ENCODE results near the gene ARHGAP31.
"Not testable (repeated sequence)": the region's sequence is repeated elsewhere in the genome, so short reads cannot be mapped to it uniquely, and the experiment has no call there.

Gene ARHGAP31

DNA sequence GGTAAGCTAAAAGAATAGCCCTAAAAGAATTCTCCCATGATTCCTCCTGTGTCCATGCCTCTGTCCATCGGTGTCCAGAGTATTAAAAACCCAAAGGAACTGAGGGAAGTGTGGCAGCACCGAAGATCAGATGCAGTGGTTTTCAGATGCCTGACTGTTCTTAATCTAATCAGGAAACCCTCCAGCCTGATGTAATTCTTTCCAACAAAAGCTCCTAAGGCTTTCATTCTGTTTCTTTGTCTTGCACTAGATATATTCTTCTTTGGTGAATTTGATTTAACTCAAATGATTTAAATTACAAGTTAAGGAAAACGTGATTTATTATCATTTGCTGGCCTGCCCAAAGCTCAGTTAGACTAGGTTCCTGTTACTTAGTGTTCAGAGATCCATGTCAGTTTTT lies 71.2 kb downstream of the ARHGAP31 start:
- TF ChIP-seq, protein P1, sequence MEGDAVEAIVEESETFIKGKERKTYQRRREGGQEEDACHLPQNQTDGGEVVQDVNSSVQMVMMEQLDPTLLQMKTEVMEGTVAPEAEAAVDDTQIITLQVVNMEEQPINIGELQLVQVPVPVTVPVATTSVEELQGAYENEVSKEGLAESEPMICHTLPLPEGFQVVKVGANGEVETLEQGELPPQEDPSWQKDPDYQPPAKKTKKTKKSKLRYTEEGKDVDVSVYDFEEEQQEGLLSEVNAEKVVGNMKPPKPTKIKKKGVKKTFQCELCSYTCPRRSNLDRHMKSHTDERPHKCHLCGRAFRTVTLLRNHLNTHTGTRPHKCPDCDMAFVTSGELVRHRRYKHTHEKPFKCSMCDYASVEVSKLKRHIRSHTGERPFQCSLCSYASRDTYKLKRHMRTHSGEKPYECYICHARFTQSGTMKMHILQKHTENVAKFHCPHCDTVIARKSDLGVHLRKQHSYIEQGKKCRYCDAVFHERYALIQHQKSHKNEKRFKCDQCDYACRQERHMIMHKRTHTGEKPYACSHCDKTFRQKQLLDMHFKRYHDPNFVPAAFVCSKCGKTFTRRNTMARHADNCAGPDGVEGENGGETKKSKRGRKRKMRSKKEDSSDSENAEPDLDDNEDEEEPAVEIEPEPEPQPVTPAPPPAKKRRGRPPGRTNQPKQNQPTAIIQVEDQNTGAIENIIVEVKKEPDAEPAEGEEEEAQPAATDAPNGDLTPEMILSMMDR (IDR thresholded peaks at IDR 0.05; ENCODE audit: low read depth, low read length, missing control alignments), result no peak
- no peak overlapping the region for H3K4me3 ChIP-seq (ENCODE audit: low read depth, low read length)
- DNase-seq (ENCODE audit: low read depth), result no peak

DNA sequence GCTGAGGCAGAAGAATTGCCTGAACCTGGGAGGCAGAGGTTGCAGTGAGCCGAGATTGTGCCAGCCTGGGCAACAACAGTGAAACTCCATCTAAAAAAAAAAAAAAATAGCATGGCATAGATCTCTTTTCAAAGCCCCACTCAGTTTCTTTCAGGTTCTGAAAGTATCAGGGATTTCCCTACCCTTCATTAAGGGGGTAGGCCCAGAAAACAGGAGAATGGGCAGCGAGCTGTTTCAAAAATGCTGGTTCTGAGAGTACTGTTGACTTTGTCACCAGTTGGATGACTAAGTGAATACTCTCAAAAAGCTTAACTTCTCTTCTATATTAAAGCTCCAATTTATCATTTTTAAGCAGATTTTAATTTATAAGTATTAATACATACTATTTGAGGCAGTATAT lies 72.8 kb downstream of the ARHGAP31 start:
- no peak for DNase-seq (ENCODE audit: low read depth)
- TF ChIP-seq, protein P1 (IDR thresholded peaks at IDR 0.05; ENCODE audit: low read depth, low read length, missing control alignments), result no peak
- no peak overlapping the region for H3K4me3 ChIP-seq (ENCODE audit: low read depth, low read length)

DNA sequence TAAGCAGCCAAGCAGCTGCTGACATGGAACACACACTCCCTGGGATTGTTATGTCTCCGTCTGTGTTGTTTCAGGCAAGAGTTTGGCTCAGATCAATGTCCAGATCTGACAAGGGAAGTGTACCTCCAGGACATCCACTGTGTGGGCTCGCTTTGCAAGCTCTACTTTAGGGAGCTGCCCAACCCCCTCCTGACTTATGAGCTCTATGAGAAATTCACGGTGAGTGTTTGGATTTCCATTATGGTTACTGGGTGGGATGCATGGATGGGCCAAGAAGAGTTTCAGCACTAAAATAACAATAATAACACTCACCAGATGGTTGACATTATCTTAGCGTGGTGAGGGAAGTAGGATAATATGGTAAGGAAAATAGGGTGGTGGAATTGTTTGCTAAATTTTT lies 74.1 kb downstream of the ARHGAP31 start:
- no peak overlapping the region for H3K4me3 ChIP-seq (ENCODE audit: low read depth, low read length)
- TF ChIP-seq, protein P1 (IDR thresholded peaks at IDR 0.05; ENCODE audit: low read depth, low read length, missing control alignments), result no peak
- DNase-seq (ENCODE audit: low read depth), result no peak

DNA sequence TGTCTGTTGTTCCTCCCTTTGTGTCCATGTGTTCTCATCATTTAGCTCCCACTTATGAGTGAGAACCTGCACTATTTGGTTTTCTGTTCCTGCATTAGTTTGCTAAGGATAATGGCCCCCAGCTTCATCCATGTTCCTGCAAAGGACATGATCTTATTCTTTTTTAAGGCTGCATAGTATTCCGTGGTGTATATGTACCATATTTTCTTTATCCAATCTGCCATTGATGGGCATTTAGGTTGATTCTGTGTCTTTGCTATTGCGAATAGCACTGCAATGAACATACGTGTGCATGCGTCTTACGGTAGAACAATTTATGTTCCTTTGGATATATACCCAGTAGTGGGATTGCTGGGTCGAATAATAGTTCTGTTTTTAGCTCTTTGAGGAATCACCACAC lies 77.6 kb downstream of the ARHGAP31 start:
- DNase-seq (ENCODE audit: low read depth); H3K4me3 ChIP-seq (ENCODE audit: low read depth, low read length): not testable (repeated sequence)

DNA sequence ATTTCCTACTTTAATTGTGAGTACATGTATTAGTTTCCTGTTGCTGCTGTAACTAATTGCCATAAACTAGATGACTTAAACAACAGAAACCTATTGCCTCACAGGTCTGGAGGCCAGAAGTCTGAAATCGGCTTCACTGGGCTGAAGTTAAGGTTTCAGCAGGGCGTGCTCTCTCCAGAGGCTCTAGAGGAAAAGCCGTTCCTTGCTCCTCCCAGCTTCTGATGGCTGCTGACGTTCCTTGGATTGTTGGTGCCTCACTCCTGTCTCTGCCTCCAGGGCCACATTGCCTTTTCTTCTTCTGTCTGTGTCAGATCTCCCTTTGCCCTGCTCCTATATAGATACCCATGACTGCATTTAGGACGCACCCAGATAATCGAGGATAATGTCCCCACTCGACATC lies 80.9 kb downstream of the ARHGAP31 start:
- TF ChIP-seq, protein P1 (IDR thresholded peaks at IDR 0.05; ENCODE audit: low read depth, low read length, missing control alignments), result no peak
- DNase-seq (ENCODE audit: low read depth), result no peak
- H3K4me3 ChIP-seq (ENCODE audit: low read depth, low read length), result no peak overlapping the region

DNA sequence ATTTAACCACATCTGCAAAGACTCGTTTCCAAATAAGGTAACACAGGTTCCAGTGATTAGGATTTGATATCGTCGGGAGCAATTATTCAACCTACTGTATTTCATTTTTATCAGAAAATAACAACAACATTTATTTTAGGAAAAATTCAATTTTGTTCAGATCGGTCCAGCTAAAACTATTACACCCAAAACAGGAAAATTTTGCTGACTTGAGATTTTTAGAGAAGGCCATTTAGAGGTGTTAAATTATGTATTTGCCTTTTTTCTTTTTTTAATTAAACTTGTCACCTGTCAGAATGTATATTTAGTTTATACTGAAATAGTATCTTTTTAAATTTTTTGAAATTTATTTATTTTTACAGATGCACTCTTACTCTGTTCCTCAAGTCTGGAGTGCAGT lies 81.3 kb downstream of the ARHGAP31 start:
- H3K4me3 ChIP-seq (ENCODE audit: low read depth, low read length), result no peak overlapping the region
- TF ChIP-seq, protein P1 (IDR thresholded peaks at IDR 0.05; ENCODE audit: low read depth, low read length, missing control alignments), result no peak
- no peak for DNase-seq (ENCODE audit: low read depth)

DNA sequence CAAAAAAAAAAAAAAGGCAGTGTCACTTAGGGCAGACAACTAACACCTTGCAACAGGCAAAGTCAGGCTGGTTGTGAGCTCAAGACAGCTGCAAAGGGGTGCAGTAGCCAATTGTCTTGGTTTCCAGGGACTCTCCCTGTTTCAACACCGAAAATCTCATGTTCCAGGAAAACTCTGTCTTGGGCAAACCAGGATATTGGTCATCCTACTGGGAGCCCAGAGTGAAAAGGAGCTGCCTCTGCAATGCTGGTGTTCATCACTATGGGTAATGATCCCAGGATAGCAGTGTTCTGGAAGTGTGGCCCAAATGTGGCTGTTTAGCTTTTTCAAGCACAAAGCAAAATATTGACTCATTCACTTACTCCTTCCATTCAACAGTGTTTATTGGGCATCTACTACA lies 82.6 kb downstream of the ARHGAP31 start:
- TF ChIP-seq, protein P1 (IDR thresholded peaks at IDR 0.05; ENCODE audit: low read depth, low read length, missing control alignments), result no peak

More for the DNA sequence above, 82.6 kb downstream of the ARHGAP31 start:
- DNase-seq (ENCODE audit: low read depth), result no peak
- no peak overlapping the region for H3K4me3 ChIP-seq (ENCODE audit: low read depth, low read length)
